Fibroblast of skin of right biceps (primary cell): ENCODE measurements around the gene SPIRE1.

ENCODE experiments used
- DNase-seq: peaks from one replicate; pipeline ENCODE4 v3.0.0-alpha.2; 2013

The SPIRE1 gene

DNA sequence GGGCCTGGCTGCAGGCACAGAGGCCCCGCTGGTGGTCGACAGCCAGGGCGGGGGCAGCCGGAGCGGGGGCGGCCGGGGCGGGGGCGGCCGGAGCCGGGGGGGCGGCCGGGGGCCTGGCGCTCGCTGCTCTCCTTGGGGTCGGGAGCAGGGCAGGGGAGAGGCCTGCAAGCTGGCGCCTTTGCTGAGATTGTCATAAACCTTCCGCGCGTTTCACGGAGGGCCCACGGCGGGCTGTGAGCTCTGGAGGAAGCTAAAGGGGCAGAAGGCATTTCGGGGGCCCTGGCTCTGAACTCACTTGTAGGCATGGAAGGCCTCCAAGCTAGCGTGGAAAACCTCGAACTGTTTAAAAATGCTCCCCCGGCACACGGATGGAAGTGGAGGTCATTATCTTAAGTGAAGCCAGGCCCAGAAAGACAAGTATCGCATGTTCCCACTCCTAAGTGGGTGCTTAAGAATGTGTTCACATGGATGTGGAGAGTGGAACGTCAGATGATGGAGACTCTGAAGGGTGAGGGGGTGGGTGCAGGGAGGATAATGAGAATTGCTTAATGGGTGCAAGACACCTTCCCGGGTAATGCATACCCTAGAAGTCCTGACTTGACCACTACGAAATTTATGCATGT, 249.5 kb downstream of the SPIRE1 start:
- DNase-seq = peak; percentile 25

DNA sequence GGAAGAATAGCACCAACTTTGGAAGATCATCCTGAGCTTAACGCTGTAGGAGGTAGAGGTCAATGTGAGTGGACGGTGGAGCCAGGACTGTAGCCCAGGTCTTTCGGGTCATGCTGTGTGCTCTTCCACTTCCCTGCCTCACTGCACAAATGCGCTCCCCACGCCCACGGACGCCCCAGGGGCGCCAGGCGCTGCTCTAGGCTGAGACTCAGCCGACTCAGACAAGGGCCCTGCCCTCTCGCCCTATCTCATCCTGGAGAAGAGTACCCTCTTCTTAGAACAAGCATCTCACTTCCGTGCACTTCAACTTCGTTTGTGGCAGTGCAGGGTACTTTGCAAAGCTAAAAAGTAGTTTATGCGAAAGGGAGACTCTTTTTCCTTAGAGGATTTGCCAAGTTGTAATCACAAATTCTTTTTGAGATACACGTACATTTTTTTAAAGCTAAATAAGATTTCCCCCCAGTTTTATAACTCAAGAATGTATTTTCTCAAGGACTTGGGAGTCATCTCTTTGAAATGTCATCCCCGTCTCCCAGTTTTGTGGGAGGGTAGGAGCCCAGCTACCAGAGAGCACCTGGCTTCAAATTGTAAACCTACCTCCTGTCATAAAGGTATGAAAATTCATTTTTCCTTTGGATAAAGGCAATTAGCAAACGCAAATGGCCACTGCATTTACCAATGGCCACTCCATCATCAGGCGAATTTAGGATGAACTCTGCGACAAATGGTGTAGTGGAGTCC, 251.4 kb downstream of the SPIRE1 start:
- DNase-seq = peak; percentile 29

DNA sequence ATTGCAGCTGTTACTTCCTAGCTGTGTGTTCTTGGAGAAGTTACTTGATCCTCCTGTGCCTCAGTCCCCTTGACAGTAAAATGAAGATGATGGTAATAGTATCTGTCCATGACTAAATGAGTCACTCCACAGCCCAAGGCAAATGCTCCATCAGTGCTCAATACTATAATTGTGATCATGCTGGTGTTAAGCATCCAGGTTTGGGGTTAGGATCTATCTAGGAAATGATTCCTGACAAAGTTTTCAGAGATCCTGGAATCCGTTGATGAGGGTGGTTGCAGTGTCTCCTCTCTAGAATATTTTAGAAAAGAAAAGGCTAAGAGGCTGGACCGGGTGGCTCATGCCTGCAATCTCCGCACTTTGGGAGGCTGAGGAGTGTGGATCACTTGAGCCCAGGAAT, 252.8 kb downstream of the SPIRE1 start:
- DNase-seq = no peak

DNA sequence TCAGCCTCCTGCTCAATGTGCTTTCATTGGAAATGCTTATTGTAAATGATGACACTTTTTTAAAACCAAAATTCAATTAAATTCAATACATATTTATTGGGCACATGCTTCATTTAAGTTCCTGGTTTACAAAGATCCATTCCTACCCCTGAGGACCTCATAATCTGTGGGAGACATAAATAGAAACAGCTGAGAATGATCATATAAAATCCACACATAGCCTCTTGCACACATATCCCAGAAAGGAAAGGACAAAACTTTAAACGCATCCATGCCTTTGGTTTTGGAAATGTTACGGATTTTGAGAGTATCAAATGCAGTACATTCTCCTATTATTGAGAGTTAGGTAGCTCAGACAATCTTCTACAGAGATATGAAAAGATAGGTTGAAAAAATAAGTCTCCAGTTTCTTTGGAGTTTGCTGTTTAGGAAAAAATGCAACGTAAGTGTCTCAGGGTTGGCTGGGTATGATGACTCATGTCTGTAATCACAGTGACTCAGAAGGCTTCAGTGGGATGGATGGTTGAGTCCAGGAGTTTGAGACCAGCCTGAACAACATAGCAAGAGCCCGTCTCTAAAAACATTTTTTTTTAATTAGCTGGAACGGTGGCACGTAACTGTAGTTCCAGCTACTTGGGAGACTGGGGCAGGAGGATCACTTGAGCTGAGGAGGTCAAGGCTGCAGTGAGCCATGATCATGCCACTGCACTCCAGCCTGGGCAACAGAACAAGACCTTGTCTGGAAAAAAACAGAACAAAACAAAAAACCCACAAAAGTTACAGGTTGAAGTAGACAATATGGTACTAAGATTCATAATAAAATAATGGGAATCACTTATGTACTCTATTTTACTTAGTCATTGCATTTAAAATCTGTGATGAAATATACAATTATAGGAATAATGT, 254.1 kb downstream of the SPIRE1 start:
- DNase-seq = peak; percentile 94

DNA sequence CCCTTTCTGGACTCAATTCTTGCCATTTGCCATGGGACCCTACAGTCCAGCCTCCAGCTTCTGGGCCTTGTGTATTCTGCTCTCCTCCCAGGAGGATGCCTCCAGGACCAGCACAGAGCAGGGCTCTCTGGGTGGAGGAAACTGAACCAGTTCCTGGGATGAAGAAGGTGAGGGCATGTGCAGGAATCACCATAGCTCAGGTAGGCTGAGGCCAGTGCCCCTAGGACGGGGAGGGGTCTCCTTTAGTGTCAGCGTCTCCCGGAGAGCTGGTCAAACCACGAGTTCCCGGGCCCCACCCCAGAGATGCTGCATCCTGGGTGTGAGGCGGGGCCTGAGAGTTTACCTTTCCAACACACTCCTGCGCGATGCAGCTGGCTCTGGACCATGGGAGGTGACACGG, 256.0 kb downstream of the SPIRE1 start:
- DNase-seq = no peak

DNA sequence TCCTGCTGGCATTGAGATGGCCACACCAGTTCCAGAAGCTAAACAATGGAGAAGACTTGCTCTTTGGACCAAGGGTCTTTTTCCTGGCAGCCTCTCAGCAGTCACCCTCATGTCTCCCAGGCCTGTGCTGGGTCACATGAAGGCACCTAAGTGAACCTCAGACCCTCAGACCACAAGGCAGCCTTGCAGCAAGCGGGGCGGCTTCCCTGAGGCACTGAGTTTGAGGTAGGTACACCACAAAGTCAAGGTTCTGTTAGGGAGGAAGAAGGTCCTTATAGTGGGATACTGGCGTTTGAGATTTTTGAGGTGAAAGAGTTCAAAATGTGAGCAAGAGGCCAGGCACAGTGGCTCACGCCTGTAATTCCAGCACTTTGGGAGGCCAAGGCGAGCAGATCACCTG, 258.7 kb downstream of the SPIRE1 start:
- no peak for DNase-seq

DNA sequence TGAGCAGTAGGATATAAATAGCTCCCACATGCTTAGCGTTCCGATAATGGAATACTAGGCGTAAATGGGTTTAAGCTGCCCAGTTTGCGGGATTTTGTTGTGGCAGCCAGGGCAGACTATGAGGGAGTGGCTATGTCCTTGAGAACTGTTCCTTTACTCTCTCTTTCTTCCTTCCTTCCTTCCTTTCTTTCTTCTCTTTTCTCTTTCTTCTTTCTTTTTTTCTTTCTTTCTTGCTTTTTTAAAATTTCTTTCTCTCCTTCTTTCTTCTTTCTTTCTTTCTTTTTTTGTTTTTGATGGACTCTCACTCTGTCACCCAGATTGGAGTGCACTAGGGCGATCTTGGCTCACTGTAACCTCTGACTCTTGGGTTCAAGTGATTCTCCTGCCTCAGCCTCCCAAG, 259.3 kb downstream of the SPIRE1 start:
- no peak for DNase-seq

DNA sequence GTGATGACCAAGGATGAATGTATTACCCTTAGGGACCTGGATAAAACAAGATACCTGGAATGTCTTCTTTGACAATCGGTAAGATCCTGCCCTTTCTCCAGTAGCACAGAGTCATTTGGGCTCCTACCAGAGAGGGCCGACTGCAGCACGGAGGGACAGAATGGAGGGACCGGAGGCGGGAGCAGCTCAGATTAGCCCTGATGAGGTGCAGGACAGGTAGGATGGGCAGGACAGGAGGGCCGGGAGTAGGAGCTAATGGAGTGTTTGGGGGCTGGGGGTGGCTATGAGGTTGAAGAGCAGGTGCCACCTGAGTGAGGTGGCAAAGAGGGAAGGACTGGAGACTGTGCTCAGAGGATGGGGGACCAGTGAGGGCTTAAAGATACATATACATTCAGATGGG, 260.1 kb downstream of the SPIRE1 start:
- DNase-seq = no peak

DNA sequence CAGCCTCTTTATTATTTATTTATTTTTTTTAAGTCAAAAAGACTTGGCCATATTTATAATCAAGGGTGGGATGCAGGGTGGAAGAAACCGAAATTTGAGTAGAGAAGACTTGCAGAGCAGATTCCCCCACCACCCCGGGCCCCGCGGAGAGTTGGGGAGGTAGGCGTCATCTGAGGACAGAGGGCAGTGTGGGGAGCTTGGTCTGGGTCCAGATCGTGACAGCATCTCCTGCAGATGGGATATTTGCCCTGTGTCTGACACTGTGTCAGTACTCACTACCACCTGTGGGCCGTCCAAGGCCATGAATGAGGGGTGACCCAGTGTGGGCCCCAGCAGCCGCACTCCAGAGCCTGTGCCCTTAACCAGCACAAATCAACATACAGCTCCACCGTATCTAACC, 260.7 kb downstream of the SPIRE1 start:
- no peak for DNase-seq
